ENCODE results near the gene BCCIP. TPM values are rescaled to one million over a fixed set of nuclear protein-coding genes. Genes with fewer than 3 reads are reported as not detected.

The BCCIP gene
- polyA plus RNA-seq, 1 donor (not counting 4 experiments of a cell fraction or from before 2014, with no cell fraction given), result 102 TPM

DNA sequence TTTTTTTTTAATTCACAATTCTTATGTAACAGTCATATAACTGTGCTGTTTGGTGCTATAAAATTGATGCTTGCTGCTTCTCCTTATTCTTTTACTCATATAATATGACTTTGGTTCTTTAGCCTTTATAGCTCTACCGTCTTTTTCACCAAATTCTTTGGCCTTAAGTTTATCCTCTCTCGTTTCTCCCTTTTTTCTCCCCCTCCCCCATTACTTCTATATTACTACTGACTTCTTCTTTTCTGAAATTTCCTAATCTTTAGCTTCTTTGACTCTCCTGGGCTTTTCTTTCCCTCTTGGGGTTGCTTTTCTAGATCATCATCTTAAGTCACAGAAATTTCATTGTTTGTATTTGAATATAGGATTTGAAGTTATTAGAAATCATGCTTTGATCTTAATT lies 3.8 kb downstream of the BCCIP start:
- no peak overlapping the region for H3K27ac ChIP-seq (ENCODE audit: control insufficient read depth, insufficient read depth, low read length)
- H4K20me1 ChIP-seq (ENCODE audit: control insufficient read depth, extremely low read depth, insufficient read depth, low read length), result no peaks in the 10 kb centered on the region
- dilution Hi-C loops (cut with MboI; ENCODE audit: extremely low pct_ligation_motif_present, low sequenced_read_pairs), result no loop called here
- no peak overlapping the region for H2AFZ ChIP-seq (ENCODE audit: control insufficient read depth, low read length)
- peaks cover 18 to 26% of the 10 kb centered on the region in 2 experiments for H3K36me3 ChIP-seq (ENCODE audit: control insufficient read depth in 2 of 2, extremely low read depth in 1 of 2, insufficient read depth in 2 of 2, low read length in 2 of 2)
- H3K4me3 ChIP-seq (ENCODE audit: control insufficient read depth in 2 of 3, extremely low read depth in 1 of 3, insufficient read depth in 2 of 3, low read depth in 1 of 3, low read length in 3 of 3), result no peak overlapping the region
- peaks cover 59% of the 10 kb centered on the region for H3K79me2 ChIP-seq (ENCODE audit: control insufficient read depth, insufficient read depth, low read length)
- DNase-seq (ENCODE audit: low read depth, low spot score) (no peak), FAIRE-seq (no peak)
- H3K4me2 ChIP-seq (ENCODE audit: control insufficient read depth, extremely low read depth, insufficient read depth, low read depth, low read length), result no peak overlapping the region
- TF ChIP-seq, protein P1, sequence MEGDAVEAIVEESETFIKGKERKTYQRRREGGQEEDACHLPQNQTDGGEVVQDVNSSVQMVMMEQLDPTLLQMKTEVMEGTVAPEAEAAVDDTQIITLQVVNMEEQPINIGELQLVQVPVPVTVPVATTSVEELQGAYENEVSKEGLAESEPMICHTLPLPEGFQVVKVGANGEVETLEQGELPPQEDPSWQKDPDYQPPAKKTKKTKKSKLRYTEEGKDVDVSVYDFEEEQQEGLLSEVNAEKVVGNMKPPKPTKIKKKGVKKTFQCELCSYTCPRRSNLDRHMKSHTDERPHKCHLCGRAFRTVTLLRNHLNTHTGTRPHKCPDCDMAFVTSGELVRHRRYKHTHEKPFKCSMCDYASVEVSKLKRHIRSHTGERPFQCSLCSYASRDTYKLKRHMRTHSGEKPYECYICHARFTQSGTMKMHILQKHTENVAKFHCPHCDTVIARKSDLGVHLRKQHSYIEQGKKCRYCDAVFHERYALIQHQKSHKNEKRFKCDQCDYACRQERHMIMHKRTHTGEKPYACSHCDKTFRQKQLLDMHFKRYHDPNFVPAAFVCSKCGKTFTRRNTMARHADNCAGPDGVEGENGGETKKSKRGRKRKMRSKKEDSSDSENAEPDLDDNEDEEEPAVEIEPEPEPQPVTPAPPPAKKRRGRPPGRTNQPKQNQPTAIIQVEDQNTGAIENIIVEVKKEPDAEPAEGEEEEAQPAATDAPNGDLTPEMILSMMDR (optimal IDR thresholded peaks at IDR 0.05 in 1 of 3, IDR thresholded peaks at IDR 0.05 in 1 of 3, conservative IDR thresholded peaks at IDR 0.05 in 1 of 3; ENCODE audit: extremely low read depth in 1 of 3, insufficient read depth in 2 of 3, low read length in 3 of 3), result no peak
- no peak for TF ChIP-seq EZH2 (IDR thresholded peaks at IDR 0.05; ENCODE audit: low read length)
- no peaks in the 10 kb centered on the region for H3K9me3 ChIP-seq (ENCODE audit: control insufficient read depth, low read depth, low read length)
- H3K9ac ChIP-seq (ENCODE audit: control insufficient read depth, extremely low read depth, insufficient read depth, low read length), result no peak overlapping the region
- no peaks in the 10 kb centered on the region for H3K9me1 ChIP-seq (ENCODE audit: control insufficient read depth, extremely low read depth, insufficient read depth, low read length)
- H3K4me1 ChIP-seq (ENCODE audit: control insufficient read depth, extremely low read depth, insufficient read depth, low read length), result peaks cover 16% of the 10 kb centered on the region
- no peaks in the 10 kb centered on the region for H3K27me3 ChIP-seq (ENCODE audit: control insufficient read depth, extremely low read depth, insufficient read depth, low read length)

DNA sequence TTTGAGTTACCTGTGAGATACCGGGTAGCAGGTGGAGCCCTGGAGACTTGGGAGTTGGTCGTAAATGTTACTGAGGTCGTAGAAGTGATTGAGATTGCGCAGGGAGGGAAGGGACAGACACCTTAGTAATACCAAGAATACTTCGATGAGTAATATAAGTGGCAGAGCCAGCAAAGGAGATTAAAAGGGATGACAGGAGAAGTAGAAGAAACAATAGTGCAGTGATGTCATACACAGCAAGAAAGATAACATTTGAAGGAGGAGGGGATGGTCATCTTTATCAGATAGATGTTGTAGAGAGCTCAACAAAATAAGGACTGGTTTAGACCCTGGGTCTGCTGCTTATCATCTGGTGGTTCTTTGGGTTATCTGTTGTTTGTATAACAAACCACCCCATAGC lies 5.0 kb downstream of the BCCIP start:
- H3K27me3 ChIP-seq (ENCODE audit: control insufficient read depth, extremely low read depth, insufficient read depth, low read length), result no peaks in the 10 kb centered on the region
- H3K9ac ChIP-seq (ENCODE audit: control insufficient read depth, extremely low read depth, insufficient read depth, low read length), result no peak overlapping the region
- no peak overlapping the region for H3K27ac ChIP-seq (ENCODE audit: control insufficient read depth, insufficient read depth, low read length)
- H3K36me3 ChIP-seq (ENCODE audit: control insufficient read depth in 2 of 2, extremely low read depth in 1 of 2, insufficient read depth in 2 of 2, low read length in 2 of 2), result peaks cover 23 to 38% of the 10 kb centered on the region in 2 experiments
- TF ChIP-seq, protein P1 (optimal IDR thresholded peaks at IDR 0.05 in 1 of 3, IDR thresholded peaks at IDR 0.05 in 1 of 3, conservative IDR thresholded peaks at IDR 0.05 in 1 of 3; ENCODE audit: extremely low read depth in 1 of 3, insufficient read depth in 2 of 3, low read length in 3 of 3), result no peak
- no peak for TF ChIP-seq EZH2 (IDR thresholded peaks at IDR 0.05; ENCODE audit: low read length)
- dilution Hi-C loops (cut with MboI; ENCODE audit: extremely low pct_ligation_motif_present, low sequenced_read_pairs), result no loop called here
- FAIRE-seq (no peak), DNase-seq (ENCODE audit: low read depth, low spot score) (no peak)
- H3K9me1 ChIP-seq (ENCODE audit: control insufficient read depth, extremely low read depth, insufficient read depth, low read length), result no peaks in the 10 kb centered on the region
- peaks cover 16% of the 10 kb centered on the region for H3K4me1 ChIP-seq (ENCODE audit: control insufficient read depth, extremely low read depth, insufficient read depth, low read length)
- H3K4me3 ChIP-seq (ENCODE audit: control insufficient read depth in 2 of 3, extremely low read depth in 1 of 3, insufficient read depth in 2 of 3, low read depth in 1 of 3, low read length in 3 of 3), result no peak overlapping the region
- H3K79me2 ChIP-seq (ENCODE audit: control insufficient read depth, insufficient read depth, low read length), result peaks cover 51% of the 10 kb centered on the region
- H3K9me3 ChIP-seq (ENCODE audit: control insufficient read depth, low read depth, low read length), result no peaks in the 10 kb centered on the region
- no peaks in the 10 kb centered on the region for H4K20me1 ChIP-seq (ENCODE audit: control insufficient read depth, extremely low read depth, insufficient read depth, low read length)
- H2AFZ ChIP-seq (ENCODE audit: control insufficient read depth, low read length), result no peak overlapping the region
- H3K4me2 ChIP-seq (ENCODE audit: control insufficient read depth, extremely low read depth, insufficient read depth, low read depth, low read length), result no peak overlapping the region
